Suprapubic skin (tissue), 4 donors: ENCODE data around the gene IMPG2. TPM values are rescaled to one million over a fixed set of nuclear protein-coding genes. Genes with fewer than 3 reads are reported as not detected.

ENCODE experiments used
- DNase-seq, 2 donors: peaks; one replicate each; pipeline ENCODE4 v3.0.0-alpha.2; 2019; ENCODE audit warnings: low spot score in 2 of 2
- H3K27ac ChIP-seq: fragments of 200-600 bp; sonication (generic); one replicate; pipeline ENCODE4 v1.5.1; 2019
- H3K27me3 ChIP-seq: fragments of 200-600 bp; sonication (generic); one replicate; pipeline ENCODE4 v1.5.1; 2019
- H3K36me3 ChIP-seq: fragments of 200-600 bp; sonication (generic); one replicate; pipeline ENCODE4 v1.5.1; 2019
- H3K4me1 ChIP-seq: fragments of 200-600 bp; sonication (generic); one replicate; pipeline ENCODE4 v1.5.1; 2019
- H3K4me3 ChIP-seq: fragments of 200-600 bp; sonication (generic); one replicate; pipeline ENCODE4 v1.5.1; 2019; ENCODE audit warnings: mild to moderate bottlenecking
- H3K9me3 ChIP-seq: fragments of 200-600 bp; sonication (generic); one replicate; pipeline ENCODE4 v1.5.1; 2019
- CTCF ChIP-seq, 2 donors: fragments of 200-600 bp in 1 of 2; fragments of 450-650 bp in 1 of 2; sonication (generic) in 1 of 2; IDR thresholded peaks; one replicate each; pipeline ENCODE4 v1.5.1; 2016 to 2019; ENCODE audit warnings: antibody characterized with exemption in 2 of 2, mild to moderate bottlenecking in 1 of 2, moderate library complexity in 1 of 2
- EP300 ChIP-seq: sonication (generic); formaldehyde crosslinking; IDR thresholded peaks from one replicate; pipeline ENCODE4 v1.6.1; 2017; ENCODE audit warnings: antibody characterized with exemption
- POLR2A ChIP-seq, 2 donors: fragments of 450-650 bp; IDR thresholded peaks; one replicate each; pipeline ENCODE4 v1.6.1; 2017; ENCODE audit warnings: antibody characterized with exemption in 2 of 2, mild to moderate bottlenecking in 2 of 2, moderate library complexity in 2 of 2
- POLR2AphosphoS5 ChIP-seq, 3 donors: sonication (generic); formaldehyde crosslinking; IDR thresholded peaks; one replicate each; pipeline ENCODE4 v1.6.1; 2017; ENCODE audit warnings: antibody characterized with exemption in 3 of 3
- WGBS: methylation state at CpG from one replicate; pipeline ENCODE4 v1.1.5; 2018; 5-methylcytosine and 5-hydroxymethylcytosine counted together
- total RNA-seq, 4 donors: library from RNA; depleted of rRNA; stranded (reverse); fragments of >200 nt; gene quantifications; one replicate each; pipeline ENCODE4 v1.1.0, GENCODE V29; 2016

The IMPG2 gene
- under 1 TPM; 0.04 to 0.24 (median 0.12) TPM for total RNA-seq

GRCh38 chr3:101320475-101320874 lies at the start of gene IMPG2:
TSS of gene IMPG2 (minus strand) at chr3:101320575. CDS start at chr3:101320372, 203 bp downstream.
- peaks cover 4% of the 10 kb centered on the region for H3K36me3 ChIP-seq
- H3K27me3 ChIP-seq: no peaks in the 10 kb centered on the region
- WGBS: 95% methylated on average over 2 of the region's 2 CpGs
- DNase-seq: no peak
- H3K4me3 ChIP-seq: no peak within 1 kb of the TSS
- TF ChIP-seq POLR2AphosphoS5 (IDR thresholded peaks at IDR 0.05): no peak
- TF ChIP-seq EP300: no peak
- no peak for TF ChIP-seq CTCF (IDR thresholded peaks at IDR 0.05)
- no peak for TF ChIP-seq POLR2A (IDR thresholded peaks at IDR 0.05)
- no peaks in the 10 kb centered on the region for H3K9me3 ChIP-seq
- no peak within 1 kb of the TSS for H3K27ac ChIP-seq
- H3K4me1 ChIP-seq: no peaks in the 10 kb centered on the region

DNA sequence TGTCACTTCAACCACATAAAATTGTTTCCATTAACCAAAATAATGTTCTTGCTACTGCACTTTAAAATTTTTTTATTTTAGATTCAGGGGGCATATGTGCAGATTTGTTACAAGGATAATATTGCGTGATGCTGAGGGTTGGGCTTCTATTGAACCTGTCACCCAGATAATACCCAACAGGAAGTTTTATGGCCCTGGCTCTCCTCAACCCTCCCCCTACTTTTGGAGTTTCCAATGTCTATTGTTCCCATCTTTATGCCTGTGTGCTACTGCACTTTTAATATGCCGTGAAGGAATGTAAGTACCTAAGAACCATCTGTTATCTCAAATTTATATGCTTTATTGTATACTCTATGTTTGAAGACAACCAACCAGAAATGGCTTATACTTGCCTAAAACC lies 42.0 kb upstream of the IMPG2 start:
- Histone ChIP-seq H3K4me3 (no peak overlapping the region), H3K4me1 (no peaks in the 10 kb centered on the region), H3K9me3 (no peaks in the 10 kb centered on the region), H3K36me3 (peaks cover 34% of the 10 kb centered on the region), H3K27me3 (no peaks in the 10 kb centered on the region), H3K27ac (no peak overlapping the region)
- no peak for DNase-seq
- no peak for TF ChIP-seq POLR2AphosphoS5 (IDR thresholded peaks at IDR 0.05)
- TF ChIP-seq CTCF (IDR thresholded peaks at IDR 0.05): no peak
- no peak for TF ChIP-seq EP300
- TF ChIP-seq POLR2A (IDR thresholded peaks at IDR 0.05): no peak
- WGBS: 95% methylated on average over 2 of the region's 2 CpGs

GRCh38 chr3:101351829-101352228 lies 31.5 kb upstream of the IMPG2 start:
- no peaks in the 10 kb centered on the region for H3K9me3 ChIP-seq
- no peak overlapping the region for H3K4me3 ChIP-seq
- TF ChIP-seq EP300 (no peak), POLR2A (IDR thresholded peaks at IDR 0.05) (no peak), POLR2AphosphoS5 (IDR thresholded peaks at IDR 0.05) (no peak), CTCF (IDR thresholded peaks at IDR 0.05) (no peak)
- no peak overlapping the region for H3K27ac ChIP-seq
- no peaks in the 10 kb centered on the region for H3K4me1 ChIP-seq
- H3K27me3 ChIP-seq: no peaks in the 10 kb centered on the region
- 61% methylated on average over 1 of the region's 1 CpG for WGBS
- peaks cover 12% of the 10 kb centered on the region for H3K36me3 ChIP-seq
- no peak for DNase-seq

DNA sequence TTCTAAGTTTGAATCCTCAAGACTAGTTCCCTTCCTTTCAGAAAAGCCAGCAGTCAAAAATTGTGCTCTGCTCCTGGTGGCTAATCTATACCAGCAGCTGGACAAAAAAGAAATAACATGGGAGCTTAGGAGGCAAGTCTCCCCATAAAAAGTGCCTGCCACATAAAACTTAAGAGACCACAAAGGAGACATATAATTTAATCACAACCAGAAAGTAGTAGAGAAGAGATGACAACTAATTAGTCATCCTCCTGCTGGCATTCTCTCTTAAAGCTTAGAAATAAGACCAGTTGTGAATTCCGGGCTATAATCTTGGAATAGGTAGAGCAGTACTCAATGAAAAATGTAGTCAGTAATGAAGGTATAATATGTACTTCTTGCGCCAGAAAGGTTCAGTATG lies 20.2 kb upstream of the IMPG2 start:
- H3K36me3 ChIP-seq: peaks cover 29% of the 10 kb centered on the region

GRCh38 chr3:101333883-101334282 lies 13.5 kb upstream of the IMPG2 start:
- Histone ChIP-seq H3K27ac (no peak overlapping the region), H3K4me1 (no peaks in the 10 kb centered on the region), H3K27me3 (no peaks in the 10 kb centered on the region), H3K36me3 (peaks cover 28% of the 10 kb centered on the region), H3K9me3 (no peaks in the 10 kb centered on the region), H3K4me3 (no peak overlapping the region)
- no peak for TF ChIP-seq EP300
- TF ChIP-seq CTCF (IDR thresholded peaks at IDR 0.05): no peak
- no peak for TF ChIP-seq POLR2AphosphoS5 (IDR thresholded peaks at IDR 0.05)
- no peak for DNase-seq
- WGBS: 96% methylated on average over 7 of the region's 7 CpGs

More for the DNA sequence above, 20.2 kb upstream of the IMPG2 start:
- H3K27ac ChIP-seq: no peak overlapping the region
- no peaks in the 10 kb centered on the region for H3K27me3 ChIP-seq
- TF ChIP-seq POLR2A (IDR thresholded peaks at IDR 0.05): no peak
- no peak for TF ChIP-seq POLR2AphosphoS5 (IDR thresholded peaks at IDR 0.05)
- TF ChIP-seq CTCF (IDR thresholded peaks at IDR 0.05): no peak
- TF ChIP-seq EP300: no peak
- no peak overlapping the region for H3K4me3 ChIP-seq
- WGBS: 91% methylated on average over 2 of the region's 2 CpGs
- no peaks in the 10 kb centered on the region for H3K4me1 ChIP-seq
- H3K9me3 ChIP-seq: no peaks in the 10 kb centered on the region
- no peak for DNase-seq
